ENCODE data around the gene TBXAS1. TPM values are rescaled to one million over a fixed set of nuclear protein-coding genes. Genes with fewer than 3 reads are reported as not detected.

The TBXAS1 gene
- total and polyA plus RNA-seq, 5 donors from 2014 or later, result 5.2 to 21.2 (median 11.3) TPM

DNA sequence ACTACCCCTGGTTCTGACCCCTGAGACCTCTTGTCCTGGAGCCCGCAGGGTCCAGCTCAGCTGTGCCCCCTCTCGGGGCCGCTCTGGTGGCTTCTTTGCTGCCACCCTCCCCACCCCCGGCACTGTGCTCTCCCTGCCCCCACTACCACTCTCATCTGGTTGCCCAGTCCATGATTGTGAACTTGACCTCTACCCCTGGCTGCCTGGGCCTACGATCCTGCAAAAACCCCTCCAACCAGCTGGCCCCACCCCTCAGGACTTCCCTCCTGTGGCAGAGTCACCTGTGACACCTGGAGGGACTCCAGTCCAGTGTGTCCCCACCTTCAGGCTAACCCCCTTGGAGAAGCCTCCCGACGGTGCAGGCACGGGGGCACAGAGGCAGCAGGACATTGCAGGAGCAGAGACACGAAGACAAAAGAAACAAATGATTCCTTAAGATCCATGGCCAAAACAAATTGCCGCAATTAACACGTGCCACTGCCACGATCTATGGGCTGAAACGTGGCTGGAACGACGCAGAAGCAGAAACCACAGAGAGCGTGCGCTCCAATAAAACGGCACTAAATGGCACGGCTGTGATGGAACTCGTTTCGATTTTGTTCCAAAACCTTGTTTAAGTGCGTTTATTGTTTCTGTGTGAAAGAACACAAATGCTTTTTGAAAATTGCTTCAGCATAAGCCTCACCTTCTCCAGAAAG lies 161.7 kb downstream of the TBXAS1 start:
- H3K36me3 ChIP-seq (ENCODE audit: control insufficient read depth, insufficient read depth, low read length), result no peaks in the 10 kb centered on the region
- Mint-ChIP-seq H3K4me1 (no peaks in the 10 kb centered on the region), H3K36me3 (no peaks in the 10 kb centered on the region), H3K27ac (no peak overlapping the region), H3K27me3 (no peaks in the 10 kb centered on the region), H3K9me3 (peaks cover 0 to 1% (median 0%) of the 10 kb centered on the region in 7 donors), H3K4me3 (no peak overlapping the region)
- no peak for DNase-seq
- no peak for ATAC-seq (ENCODE audit: low read depth in 2 of 2)
- no peak overlapping the region for H3K27ac ChIP-seq (ENCODE audit: insufficient read depth, low read length, poor library complexity, severe bottlenecking)
- no peaks in the 10 kb centered on the region for H3K4me1 ChIP-seq (ENCODE audit: control insufficient read depth, insufficient read depth, low read length, poor library complexity, severe bottlenecking)
- H3K9me3 ChIP-seq (ENCODE audit: control insufficient read depth in 2 of 2, low read length in 2 of 2), result no peaks in the 10 kb centered on the region
- H3K4me3 ChIP-seq (ENCODE audit: low read depth, low read length), result no peak overlapping the region
- H3K27me3 ChIP-seq (ENCODE audit: control insufficient read depth, insufficient read depth, low read length), result no peaks in the 10 kb centered on the region

DNA sequence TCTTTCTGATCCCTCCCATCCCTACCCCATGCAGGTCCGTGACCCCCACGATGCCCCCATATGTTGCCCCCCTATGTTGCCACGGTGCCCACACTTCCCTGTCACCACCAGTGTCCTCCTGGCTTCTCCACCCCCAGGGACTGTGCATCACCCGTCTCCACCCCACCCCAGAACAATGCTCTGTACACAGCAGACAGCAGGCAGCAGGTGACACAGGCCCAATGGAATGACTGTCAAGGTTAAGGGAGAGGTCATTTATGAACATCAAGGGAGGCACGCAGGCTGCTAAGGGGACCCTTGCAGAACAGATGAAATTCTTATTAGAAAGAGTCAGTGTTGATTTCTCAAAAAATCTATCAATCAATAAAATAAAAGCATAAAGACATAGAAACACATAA lies 162.2 kb downstream of the TBXAS1 start:
- Histone ChIP-seq H3K36me3 (ENCODE audit: control insufficient read depth, insufficient read depth, low read length) (no peaks in the 10 kb centered on the region), H3K27ac (ENCODE audit: insufficient read depth, low read length, poor library complexity, severe bottlenecking) (no peak overlapping the region), H3K27me3 (ENCODE audit: control insufficient read depth, insufficient read depth, low read length) (no peaks in the 10 kb centered on the region), H3K4me1 (ENCODE audit: control insufficient read depth, insufficient read depth, low read length, poor library complexity, severe bottlenecking) (no peaks in the 10 kb centered on the region), H3K4me3 (ENCODE audit: low read depth, low read length) (no peak overlapping the region), H3K9me3 (ENCODE audit: control insufficient read depth in 2 of 2, low read length in 2 of 2) (no peaks in the 10 kb centered on the region)
- Mint-ChIP-seq H3K9me3 (peaks cover 0 to 1% (median 0%) of the 10 kb centered on the region in 7 donors), H3K4me3 (no peak overlapping the region), H3K36me3 (no peaks in the 10 kb centered on the region), H3K27ac (no peak overlapping the region), H3K4me1 (no peaks in the 10 kb centered on the region), H3K27me3 (no peaks in the 10 kb centered on the region)
- DNase-seq (no peak), ATAC-seq (ENCODE audit: low read depth in 2 of 2) (no peak)

DNA sequence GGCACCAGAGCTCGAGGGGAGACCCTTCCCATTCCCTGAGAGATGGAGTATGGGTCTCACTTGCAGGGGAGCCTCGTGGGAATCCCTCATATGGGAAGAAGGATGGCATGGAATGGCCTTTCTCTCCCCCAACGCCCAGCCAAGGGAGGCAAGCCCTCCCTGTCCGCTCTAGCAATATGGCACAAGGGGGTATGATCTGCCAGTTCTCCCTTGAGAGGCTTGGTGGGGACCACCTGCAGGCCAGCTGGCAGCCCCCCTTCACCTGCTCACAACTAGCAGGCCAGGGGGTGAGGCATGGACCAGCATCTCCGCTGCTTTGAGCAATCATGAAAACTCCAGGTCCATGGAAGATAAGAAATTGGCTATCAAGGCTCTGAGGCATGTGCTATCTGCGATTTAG lies 162.8 kb downstream of the TBXAS1 start:
- Mint-ChIP-seq H3K9me3 (peaks cover 0 to 1% (median 0%) of the 10 kb centered on the region in 7 donors), H3K4me3 (no peak overlapping the region), H3K4me1 (no peaks in the 10 kb centered on the region), H3K27me3 (no peaks in the 10 kb centered on the region), H3K27ac (no peak overlapping the region), H3K36me3 (no peaks in the 10 kb centered on the region)
- no peak overlapping the region for H3K27ac ChIP-seq (ENCODE audit: insufficient read depth, low read length, poor library complexity, severe bottlenecking)
- H3K4me3 ChIP-seq (ENCODE audit: low read depth, low read length), result no peak overlapping the region
- H3K27me3 ChIP-seq (ENCODE audit: control insufficient read depth, insufficient read depth, low read length), result no peaks in the 10 kb centered on the region
- no peaks in the 10 kb centered on the region for H3K4me1 ChIP-seq (ENCODE audit: control insufficient read depth, insufficient read depth, low read length, poor library complexity, severe bottlenecking)
- DNase-seq (no peak), ATAC-seq (ENCODE audit: low read depth in 2 of 2) (no peak)
- H3K36me3 ChIP-seq (ENCODE audit: control insufficient read depth, insufficient read depth, low read length), result no peaks in the 10 kb centered on the region
- no peaks in the 10 kb centered on the region for H3K9me3 ChIP-seq (ENCODE audit: control insufficient read depth in 2 of 2, low read length in 2 of 2)

DNA sequence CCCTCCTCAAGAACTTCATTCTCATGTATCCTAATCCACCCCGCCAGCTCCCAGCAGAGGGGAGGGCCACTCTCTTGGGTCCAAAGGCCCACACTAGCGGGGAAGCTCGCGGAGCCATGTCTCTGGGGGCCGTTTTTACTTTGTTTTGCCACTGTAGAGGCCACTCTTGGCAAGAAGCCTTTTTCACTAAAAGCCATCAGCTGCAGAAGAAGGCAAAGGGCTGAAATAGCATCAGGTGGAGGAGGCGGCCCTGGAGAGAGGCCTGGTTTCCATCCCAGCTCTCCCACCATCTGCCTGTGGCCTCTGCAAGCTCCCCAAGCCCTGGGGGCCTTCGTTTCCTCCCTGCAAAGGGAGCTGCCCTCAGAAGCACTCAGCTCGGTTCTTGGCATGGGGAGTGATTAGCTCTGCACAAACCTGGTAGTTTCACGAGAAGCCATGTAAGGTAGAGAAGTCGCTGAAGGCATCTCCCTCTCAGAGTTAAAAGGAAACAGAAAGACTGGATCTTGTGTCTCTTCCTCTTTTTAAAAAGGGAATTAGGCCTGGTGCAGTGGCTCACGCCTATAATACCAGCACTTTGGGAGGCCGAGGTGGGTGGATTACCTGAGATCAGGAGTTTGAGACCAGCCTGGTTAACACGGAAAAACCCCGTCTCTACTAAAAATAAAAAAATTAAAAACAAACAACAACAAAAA lies 163.4 kb downstream of the TBXAS1 start:
- H3K36me3 ChIP-seq (ENCODE audit: control insufficient read depth, insufficient read depth, low read length), result no peaks in the 10 kb centered on the region
- Mint-ChIP-seq H3K4me1 (no peaks in the 10 kb centered on the region), H3K27me3 (no peaks in the 10 kb centered on the region), H3K9me3 (peaks cover 0 to under 1% (median 0%) of the 10 kb centered on the region in 7 donors), H3K27ac (no peak overlapping the region), H3K4me3 (no peak overlapping the region), H3K36me3 (no peaks in the 10 kb centered on the region)
- ATAC-seq (ENCODE audit: low read depth in 2 of 2), result no peak
- H3K27ac ChIP-seq (ENCODE audit: insufficient read depth, low read length, poor library complexity, severe bottlenecking), result no peak overlapping the region
- H3K4me1 ChIP-seq (ENCODE audit: control insufficient read depth, insufficient read depth, low read length, poor library complexity, severe bottlenecking), result no peaks in the 10 kb centered on the region
- H3K4me3 ChIP-seq (ENCODE audit: low read depth, low read length), result no peak overlapping the region
- H3K9me3 ChIP-seq (ENCODE audit: control insufficient read depth in 2 of 2, low read length in 2 of 2), result no peaks in the 10 kb centered on the region
- H3K27me3 ChIP-seq (ENCODE audit: control insufficient read depth, insufficient read depth, low read length), result no peaks in the 10 kb centered on the region
- no peak for DNase-seq

DNA sequence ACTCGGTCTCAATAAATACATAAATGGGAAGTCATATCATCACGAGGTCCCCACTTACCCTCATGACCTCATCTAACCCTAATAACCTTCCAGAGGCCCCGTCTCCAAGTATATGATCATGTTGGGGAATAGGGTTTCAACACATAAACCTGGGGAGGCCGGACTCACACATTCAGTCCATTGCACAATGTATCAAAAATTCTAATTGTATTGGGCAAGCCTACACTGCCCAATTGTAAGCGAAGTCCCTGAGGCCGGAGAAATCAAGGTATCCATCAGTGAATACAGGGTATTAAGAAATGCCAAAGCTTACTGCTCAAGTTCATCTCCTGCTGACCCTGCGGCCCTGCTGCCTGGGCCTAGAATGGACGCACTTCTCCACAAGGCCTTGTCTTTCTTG lies 164.1 kb downstream of the TBXAS1 start:
- no peak overlapping the region for H3K27ac ChIP-seq (ENCODE audit: insufficient read depth, low read length, poor library complexity, severe bottlenecking)
- ATAC-seq (ENCODE audit: low read depth in 2 of 2), result no peak
- no peaks in the 10 kb centered on the region for H3K4me1 Mint-ChIP-seq
- H3K9me3 ChIP-seq (ENCODE audit: control insufficient read depth in 2 of 2, low read length in 2 of 2), result no peaks in the 10 kb centered on the region
- H3K27me3 Mint-ChIP-seq, result no peaks in the 10 kb centered on the region
- no peaks in the 10 kb centered on the region for H3K36me3 ChIP-seq (ENCODE audit: control insufficient read depth, insufficient read depth, low read length)
- no peaks in the 10 kb centered on the region for H3K9me3 Mint-ChIP-seq
- no peaks in the 10 kb centered on the region for H3K27me3 ChIP-seq (ENCODE audit: control insufficient read depth, insufficient read depth, low read length)
- H3K4me3 Mint-ChIP-seq, result no peak overlapping the region
- H3K36me3 Mint-ChIP-seq, result no peaks in the 10 kb centered on the region
- DNase-seq, result no peak
- H3K4me1 ChIP-seq (ENCODE audit: control insufficient read depth, insufficient read depth, low read length, poor library complexity, severe bottlenecking), result no peaks in the 10 kb centered on the region
- no peak overlapping the region for H3K27ac Mint-ChIP-seq
- no peak overlapping the region for H3K4me3 ChIP-seq (ENCODE audit: low read depth, low read length)

DNA sequence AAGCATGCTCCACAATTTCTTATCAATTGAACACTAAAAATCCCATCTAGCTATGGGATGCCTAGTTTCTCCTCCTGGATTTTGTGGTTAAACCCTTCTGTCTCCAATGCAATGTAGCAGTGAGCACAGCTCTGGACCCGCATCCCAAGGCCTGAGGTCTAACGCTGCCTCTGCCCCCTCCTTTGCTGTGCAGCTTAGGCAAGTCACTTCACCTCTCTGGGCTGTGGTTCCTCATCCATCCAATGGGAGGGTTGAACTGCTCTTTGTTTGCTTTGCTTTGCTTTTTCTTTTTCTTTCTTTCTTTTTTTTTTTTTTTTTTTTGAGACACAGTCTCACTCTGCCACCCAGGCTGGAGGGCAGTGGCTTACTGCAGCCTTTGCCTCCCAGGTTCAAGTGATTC lies 164.5 kb downstream of the TBXAS1 start:
- Mint-ChIP-seq H3K27me3 (no peaks in the 10 kb centered on the region), H3K4me1 (no peaks in the 10 kb centered on the region), H3K9me3 (no peaks in the 10 kb centered on the region), H3K36me3 (no peaks in the 10 kb centered on the region), H3K4me3 (no peak overlapping the region), H3K27ac (no peak overlapping the region)
- no peak for ATAC-seq (ENCODE audit: low read depth in 2 of 2)
- Histone ChIP-seq H3K9me3 (ENCODE audit: control insufficient read depth in 2 of 2, low read length in 2 of 2) (no peaks in the 10 kb centered on the region), H3K4me3 (ENCODE audit: low read depth, low read length) (no peak overlapping the region), H3K27me3 (ENCODE audit: control insufficient read depth, insufficient read depth, low read length) (no peaks in the 10 kb centered on the region), H3K36me3 (ENCODE audit: control insufficient read depth, insufficient read depth, low read length) (no peaks in the 10 kb centered on the region), H3K27ac (ENCODE audit: insufficient read depth, low read length, poor library complexity, severe bottlenecking) (no peak overlapping the region), H3K4me1 (ENCODE audit: control insufficient read depth, insufficient read depth, low read length, poor library complexity, severe bottlenecking) (no peaks in the 10 kb centered on the region)
- no peak for DNase-seq

DNA sequence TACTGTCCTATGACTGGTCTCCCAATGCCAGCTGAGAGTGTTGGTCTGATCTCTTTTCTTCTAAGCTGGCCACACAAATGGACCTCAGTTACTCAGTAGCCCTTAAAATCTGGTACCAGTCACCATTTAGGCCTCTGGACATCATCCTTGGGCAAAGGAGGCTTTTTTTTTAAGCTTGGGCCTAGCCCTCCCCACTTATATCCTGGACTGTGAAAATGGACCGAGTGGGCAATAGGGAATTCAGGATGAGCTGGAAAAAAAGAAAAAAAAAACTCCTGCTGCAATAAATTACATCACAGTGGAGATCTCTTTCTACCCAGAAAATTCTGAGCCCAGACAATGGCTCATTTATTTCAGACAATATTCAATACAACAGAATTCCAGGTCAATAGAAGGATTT lies 165.3 kb downstream of the TBXAS1 start:
- H3K9me3 Mint-ChIP-seq, result no peaks in the 10 kb centered on the region
- no peaks in the 10 kb centered on the region for H3K9me3 ChIP-seq (ENCODE audit: control insufficient read depth in 2 of 2, low read length in 2 of 2)
- H3K4me3 Mint-ChIP-seq, result no peak overlapping the region
- H3K27ac ChIP-seq (ENCODE audit: insufficient read depth, low read length, poor library complexity, severe bottlenecking), result no peak overlapping the region
- no peak for ATAC-seq (ENCODE audit: low read depth in 2 of 2)
- H3K36me3 Mint-ChIP-seq, result no peaks in the 10 kb centered on the region
- H3K27me3 Mint-ChIP-seq, result no peaks in the 10 kb centered on the region
- no peaks in the 10 kb centered on the region for H3K4me1 ChIP-seq (ENCODE audit: control insufficient read depth, insufficient read depth, low read length, poor library complexity, severe bottlenecking)
- H3K27ac Mint-ChIP-seq, result no peak overlapping the region
- H3K27me3 ChIP-seq (ENCODE audit: control insufficient read depth, insufficient read depth, low read length), result no peaks in the 10 kb centered on the region
- no peak overlapping the region for H3K4me3 ChIP-seq (ENCODE audit: low read depth, low read length)
- DNase-seq, result no peak
- no peaks in the 10 kb centered on the region for H3K4me1 Mint-ChIP-seq
- no peaks in the 10 kb centered on the region for H3K36me3 ChIP-seq (ENCODE audit: control insufficient read depth, insufficient read depth, low read length)
